HG03565 (cell line): ENCODE measurements around the gene ATL3.
"Not testable (repeated sequence)": the region's sequence is repeated elsewhere in the genome, so short reads cannot be mapped to it uniquely, and the experiment has no call there.

Source experiments
- ATAC-seq: cut with Tn5 transposase; IDR thresholded peaks from one replicate; pipeline ENCODE4 v1.9.1; 2021; ENCODE audit warnings: mild to moderate bottlenecking, moderate library complexity; ENCODE audit not compliant: unreplicated experiment

ATL3 gene, protein sequence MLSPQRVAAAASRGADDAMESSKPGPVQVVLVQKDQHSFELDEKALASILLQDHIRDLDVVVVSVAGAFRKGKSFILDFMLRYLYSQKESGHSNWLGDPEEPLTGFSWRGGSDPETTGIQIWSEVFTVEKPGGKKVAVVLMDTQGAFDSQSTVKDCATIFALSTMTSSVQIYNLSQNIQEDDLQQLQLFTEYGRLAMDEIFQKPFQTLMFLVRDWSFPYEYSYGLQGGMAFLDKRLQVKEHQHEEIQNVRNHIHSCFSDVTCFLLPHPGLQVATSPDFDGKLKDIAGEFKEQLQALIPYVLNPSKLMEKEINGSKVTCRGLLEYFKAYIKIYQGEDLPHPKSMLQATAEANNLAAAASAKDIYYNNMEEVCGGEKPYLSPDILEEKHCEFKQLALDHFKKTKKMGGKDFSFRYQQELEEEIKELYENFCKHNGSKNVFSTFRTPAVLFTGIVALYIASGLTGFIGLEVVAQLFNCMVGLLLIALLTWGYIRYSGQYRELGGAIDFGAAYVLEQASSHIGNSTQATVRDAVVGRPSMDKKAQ

DNA sequence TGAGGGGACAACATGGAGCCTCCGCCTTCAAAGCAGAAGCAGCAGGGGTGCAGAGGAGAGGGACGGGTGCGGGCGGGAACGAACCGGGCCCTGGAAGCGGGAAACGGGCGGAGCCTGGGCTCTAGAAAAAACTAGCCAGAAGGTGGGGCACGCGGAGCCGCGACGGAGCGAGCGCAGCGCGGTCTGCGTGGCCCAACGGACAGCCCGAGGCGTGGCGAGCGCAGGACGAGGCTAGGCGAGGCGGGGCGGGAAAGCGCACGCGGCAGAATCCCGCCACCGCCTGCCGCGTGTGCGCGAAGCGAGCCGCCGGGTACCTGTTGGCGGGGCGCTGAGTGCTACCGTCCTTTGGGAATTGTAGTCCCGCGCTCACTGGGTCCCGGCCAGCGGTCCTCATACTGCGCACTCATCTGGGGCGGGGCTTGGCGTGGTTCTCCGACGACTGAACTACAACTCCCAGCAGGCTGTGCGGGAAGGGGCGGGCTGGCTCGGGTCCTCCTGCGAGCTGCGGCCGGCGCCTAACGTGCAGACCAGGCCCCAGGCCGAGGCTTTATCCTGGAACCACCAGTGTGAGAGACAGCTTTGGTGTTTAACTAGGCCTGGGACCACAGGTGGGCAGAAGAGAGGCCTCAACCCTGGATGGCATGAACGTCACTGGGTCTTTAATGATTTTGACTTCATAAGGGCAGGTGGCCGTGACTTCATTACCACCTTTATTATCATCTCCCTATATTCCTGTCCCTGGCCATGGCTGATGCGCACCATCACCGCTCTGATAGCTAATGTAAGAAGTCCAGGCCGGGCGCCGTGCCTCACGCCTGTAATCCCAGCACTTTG is at the start of gene ATL3:
TSS of gene ATL3 (minus strand) at position 55 of the 834 bp plus-strand sequence. CDS start at position 14, 41 bp downstream.
- peak; percentile 83 for ATAC-seq

DNA sequence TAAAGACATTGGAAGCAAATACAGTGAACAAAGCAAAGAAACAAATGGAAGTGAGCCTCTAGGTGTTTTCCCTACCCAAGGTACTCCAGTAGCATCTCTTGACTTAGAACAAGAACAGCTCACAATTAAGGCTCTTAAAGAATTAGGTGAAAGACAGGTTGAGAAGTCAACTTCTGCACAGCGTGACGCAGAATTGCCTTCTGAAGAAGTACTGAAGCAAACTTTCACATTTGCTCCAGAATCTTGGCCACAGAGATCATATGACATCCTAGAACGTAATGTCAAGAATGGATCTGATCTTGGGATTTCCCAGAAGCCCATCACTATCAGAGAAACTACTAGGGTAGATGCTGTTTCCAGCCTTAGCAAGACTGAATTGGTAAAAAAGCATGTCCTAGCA is 49.4 kb upstream of the ATL3 start:
- ATAC-seq: no peak

GRCh38 chr11:63719987-63720386 is 48.8 kb upstream of the ATL3 start:
- no peak for ATAC-seq

DNA sequence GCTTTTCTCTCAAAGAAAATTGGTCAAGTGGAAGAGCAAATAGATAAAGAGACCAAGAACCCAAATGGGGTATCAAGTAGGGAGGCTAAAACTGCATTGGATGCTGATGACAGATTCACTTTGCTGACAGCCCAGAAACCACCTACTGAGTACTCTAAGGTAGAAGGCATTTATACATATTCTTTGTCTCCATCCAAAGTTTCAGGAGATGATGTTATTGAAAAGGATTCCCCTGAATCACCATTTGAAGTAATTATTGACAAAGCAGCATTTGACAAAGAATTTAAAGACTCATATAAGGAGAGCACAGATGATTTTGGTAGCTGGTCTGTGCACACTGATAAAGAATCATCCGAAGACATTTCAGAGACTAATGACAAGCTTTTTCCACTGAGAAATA is 47.8 kb upstream of the ATL3 start:
- no peak for ATAC-seq

- no peak for ATAC-seq
Measured at GRCh38 chr11:63716046-63716445, 44.9 kb upstream of the ATL3 start.

DNA sequence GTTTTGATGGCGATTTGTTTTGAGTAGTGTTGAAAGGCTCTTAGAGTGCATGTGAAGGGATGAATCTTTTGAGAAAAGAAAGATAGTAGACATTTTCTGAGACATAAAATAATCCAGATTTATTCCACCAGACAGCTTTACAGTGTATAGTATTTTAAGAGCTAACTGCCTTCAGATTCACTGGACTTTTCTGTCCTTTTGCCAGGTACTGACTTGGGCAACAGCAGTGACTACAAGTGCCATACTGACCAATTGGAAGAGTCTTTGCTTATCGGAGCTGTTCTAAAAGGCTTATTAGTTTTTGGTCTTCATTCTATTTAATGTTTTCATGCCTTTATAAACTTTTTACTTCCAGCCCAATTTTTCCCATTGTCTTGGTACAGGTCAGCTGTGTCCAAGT is 42.6 kb upstream of the ATL3 start:
- no peak for ATAC-seq

- no peak for ATAC-seq
Measured at GRCh38 chr11:63711838-63712237, 40.7 kb upstream of the ATL3 start.

DNA sequence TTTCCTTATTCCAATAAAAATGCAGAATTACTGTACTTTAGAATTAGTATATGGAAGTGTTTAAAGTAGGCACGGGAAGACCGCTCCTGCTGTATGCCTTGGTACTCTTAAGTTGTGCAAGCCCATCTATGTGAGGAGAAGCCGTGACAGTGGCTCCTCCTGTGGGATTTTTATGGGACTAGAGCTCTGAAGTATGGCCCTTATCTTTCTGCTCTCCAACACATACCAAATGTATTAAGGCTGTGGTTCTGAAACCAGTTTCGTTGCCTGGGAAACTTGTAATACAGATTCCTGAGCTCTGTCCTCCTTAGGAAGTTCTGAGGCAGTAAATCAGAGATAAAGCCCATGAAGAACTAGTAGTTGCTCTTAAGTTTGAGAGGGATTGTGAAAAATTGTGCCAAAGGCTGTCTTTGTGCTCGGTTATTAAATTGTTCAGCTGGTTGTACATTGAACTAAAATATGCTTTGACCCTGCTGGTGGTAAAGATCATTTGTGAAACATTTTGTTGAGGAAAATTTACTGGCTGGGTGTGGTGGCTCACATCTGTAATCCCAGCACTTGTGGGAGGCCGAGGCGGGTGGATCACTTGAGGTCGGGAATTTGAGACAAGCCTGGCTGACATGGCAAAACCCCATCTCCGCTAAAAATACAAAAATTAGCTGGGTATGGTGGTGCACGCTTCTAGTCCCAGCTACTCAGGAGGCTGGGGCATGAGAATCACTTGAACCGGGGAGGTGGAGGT is 39.5 kb upstream of the ATL3 start:
- no peak for ATAC-seq

DNA sequence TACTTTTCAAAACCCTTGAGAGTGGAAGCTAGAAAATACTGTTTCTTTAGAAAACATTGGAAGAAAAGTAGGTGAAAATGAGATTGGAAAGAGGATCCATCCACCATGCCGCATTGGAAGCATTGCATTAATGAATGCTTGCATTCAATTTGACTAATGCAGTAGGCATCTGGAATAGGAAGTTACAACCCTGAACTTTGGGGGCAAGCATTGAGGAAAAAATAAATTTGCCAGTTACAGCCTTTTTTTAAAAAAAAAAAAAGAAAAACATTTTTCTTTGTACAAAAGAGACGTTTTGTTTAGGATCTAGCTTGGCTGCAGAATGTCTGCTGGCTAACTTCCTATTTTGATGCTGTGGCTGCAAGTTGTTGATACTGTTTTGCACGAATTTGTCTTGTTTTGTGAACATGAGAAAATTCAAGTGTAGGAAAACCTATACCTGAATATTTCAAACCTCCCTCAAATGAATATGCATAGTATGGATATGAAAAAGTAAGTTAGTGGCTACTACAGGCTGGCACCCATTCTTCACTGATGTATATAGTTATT is 38.2 kb upstream of the ATL3 start:
- no peak for ATAC-seq

DNA sequence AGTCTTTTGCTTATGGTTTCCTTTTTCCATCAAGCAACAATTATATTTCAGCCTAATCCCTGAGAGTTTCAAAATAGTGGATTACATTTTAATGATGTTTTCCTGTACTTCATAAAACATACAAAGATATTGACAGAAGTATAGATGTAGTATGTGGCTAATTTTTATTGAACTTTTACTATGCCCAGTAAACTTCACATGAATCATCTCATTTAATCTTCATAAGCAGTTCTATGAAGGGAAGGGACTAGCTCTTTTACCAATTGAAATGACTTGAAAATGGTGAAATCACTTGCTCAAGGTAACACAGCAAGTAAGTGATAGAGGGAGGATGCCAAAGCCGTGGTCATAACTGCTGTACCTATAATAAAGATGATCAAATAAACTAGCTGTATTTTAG is 37.6 kb upstream of the ATL3 start:
- no peak for ATAC-seq

- no peak for ATAC-seq
Measured at GRCh38 chr11:63705526-63705925, 34.4 kb upstream of the ATL3 start.

DNA sequence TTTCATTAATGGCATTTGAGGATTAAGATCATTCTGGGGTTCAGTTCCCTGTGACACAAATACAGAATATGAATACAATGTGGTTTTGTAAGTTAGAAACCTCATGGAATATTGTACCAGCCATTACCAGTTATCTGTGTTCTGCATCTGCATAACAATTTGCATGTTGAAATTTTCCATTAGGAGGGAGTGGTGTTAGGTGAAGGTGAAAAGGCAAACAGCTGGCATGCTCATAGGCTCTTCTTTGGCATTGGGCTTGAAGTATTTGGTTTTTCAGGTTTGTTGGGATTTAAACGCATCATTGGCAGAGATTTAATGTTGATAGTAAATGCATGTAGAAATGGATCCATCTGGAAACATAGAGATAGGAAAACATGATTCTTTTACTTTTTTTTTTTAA is 28.7 kb upstream of the ATL3 start:
- ATAC-seq: no peak

GRCh38 chr11:63698976-63699733 is 28.0 kb upstream of the ATL3 start:
- no peak for ATAC-seq

DNA sequence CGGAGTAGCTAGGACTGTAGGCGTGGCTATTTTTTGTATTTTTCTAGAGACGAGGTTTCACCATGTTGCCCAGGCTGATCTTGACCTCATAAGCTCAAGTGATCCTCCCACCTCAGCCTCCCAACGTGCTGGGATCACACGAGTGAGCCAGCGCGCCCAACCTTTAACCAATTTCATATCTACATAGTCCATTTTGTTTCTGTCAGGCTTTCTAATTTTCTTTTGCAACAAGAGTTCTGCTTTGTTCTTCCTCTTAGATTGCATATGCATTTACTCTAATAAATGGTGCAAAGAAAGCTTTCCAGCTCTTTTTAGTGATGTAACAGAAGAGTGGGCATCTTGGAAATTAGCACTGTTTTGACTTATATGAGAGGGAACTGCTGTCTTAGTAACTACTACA is 23.4 kb upstream of the ATL3 start:
- no peak for ATAC-seq

GRCh38 chr11:63687845-63688244 is 16.7 kb upstream of the ATL3 start:
- no peak for ATAC-seq

- no peak for ATAC-seq
Measured at GRCh38 chr11:63686926-63687325, 15.8 kb upstream of the ATL3 start.

DNA sequence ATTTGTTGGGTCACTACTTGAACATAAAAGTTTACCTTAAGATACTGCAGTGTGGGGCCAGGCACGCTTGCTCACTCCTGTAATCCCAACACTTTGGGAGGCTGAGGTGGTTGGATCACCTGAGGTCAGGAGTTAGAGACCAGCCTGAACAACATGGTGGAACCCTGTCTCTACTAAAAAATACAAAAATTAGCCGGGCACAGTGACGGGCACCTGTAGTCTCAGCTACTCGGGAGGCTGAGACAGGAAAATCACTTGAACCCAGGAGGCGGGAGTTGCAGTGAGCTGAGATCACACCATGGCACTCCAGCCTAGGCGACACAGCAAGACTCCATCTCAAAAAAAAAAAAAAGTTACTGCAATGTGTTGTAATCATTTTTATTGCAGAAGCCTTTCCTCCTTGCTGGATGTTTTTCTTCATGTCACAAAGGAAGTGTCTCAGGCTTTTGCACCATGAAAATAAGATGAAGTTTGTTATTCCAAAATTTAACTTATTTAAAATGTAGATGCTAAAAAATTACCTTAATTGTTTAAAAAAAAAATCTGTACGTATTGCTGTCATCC is 14.1 kb upstream of the ATL3 start:
- ATAC-seq: not testable (repeated sequence)

DNA sequence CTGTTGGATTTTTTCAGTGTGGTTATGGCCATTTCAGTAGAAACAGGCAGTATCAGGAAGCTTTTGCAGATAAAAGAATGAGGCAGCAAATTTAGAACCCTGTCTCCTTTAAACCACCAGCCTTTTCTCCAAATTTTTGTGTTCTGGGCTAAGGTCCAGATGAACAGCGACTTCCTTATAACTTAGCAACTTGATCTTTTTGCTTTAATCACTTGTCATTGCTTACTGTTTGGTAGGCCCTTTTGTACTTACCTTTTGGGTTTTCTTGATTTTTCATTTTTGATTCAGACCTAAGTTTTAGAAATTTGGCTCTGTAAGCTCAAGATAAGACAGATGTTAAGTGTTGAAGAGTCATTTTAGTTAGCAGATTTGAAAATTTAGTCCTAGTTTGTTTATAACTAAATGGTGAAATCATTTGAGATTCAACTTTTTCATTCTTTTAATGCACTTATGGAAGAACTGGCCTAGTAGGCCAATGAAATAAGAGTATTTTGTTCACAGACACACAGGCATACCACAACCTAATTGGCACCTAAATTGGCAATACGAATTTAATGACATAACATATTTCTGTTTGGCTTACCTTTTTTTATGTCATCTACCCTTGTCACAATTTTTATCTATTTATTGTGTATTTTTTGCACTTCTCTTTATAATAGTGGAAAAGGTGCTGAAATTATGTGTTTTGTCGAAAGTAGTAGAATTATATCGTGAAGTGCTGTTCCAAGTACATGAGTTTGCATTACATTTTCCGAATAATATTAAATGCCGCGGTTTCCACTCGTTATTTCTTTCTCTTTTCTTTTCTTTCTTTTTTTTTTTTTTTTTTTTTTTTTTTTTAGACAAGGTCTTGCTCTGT is 12.2 kb upstream of the ATL3 start:
- no peak for ATAC-seq
